ENCODE measurements around the gene DENND1A.

DNA sequence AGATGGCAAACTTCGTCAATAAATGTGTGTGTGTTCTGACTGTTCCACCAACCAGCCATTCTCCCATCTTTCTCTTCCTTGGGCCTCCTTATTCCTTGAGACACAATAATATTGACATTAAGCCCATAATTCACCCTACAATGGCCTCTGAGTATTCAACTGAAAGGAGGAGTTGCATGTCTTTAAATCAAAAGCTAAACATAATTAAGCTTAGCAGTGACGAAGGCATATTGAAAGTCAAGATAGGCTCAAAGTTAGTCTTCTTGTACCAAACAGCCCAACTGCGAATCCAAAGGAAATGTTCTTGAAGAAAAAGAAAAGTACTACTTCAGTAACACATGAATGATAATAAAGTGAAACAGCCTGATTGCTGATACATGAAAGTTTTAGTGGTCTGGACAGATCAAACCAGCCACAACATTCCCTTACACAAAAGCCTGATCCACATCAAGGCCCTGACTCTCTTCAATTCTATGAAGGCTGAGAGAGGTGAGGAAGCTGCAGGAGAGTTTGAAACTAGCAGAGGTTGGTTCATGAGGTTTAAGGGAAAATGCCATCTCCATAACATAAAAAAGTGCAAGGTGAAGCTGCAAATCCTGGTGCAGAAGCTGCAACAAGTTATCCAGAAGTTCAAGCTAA, 81.4 kb downstream of the DENND1A start:
- TF ChIP-seq, protein P1, sequence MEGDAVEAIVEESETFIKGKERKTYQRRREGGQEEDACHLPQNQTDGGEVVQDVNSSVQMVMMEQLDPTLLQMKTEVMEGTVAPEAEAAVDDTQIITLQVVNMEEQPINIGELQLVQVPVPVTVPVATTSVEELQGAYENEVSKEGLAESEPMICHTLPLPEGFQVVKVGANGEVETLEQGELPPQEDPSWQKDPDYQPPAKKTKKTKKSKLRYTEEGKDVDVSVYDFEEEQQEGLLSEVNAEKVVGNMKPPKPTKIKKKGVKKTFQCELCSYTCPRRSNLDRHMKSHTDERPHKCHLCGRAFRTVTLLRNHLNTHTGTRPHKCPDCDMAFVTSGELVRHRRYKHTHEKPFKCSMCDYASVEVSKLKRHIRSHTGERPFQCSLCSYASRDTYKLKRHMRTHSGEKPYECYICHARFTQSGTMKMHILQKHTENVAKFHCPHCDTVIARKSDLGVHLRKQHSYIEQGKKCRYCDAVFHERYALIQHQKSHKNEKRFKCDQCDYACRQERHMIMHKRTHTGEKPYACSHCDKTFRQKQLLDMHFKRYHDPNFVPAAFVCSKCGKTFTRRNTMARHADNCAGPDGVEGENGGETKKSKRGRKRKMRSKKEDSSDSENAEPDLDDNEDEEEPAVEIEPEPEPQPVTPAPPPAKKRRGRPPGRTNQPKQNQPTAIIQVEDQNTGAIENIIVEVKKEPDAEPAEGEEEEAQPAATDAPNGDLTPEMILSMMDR (IDR thresholded peaks at IDR 0.05), result no peak
- TF ChIP-seq E2F6 (IDR thresholded peaks at IDR 0.05; ENCODE audit: borderline replicate concordance, low read depth), result no peak
- no peak for TF ChIP-seq KDM1A (IDR thresholded peaks at IDR 0.05; ENCODE audit: low read depth)
- no peak for TF ChIP-seq POLR2A (IDR thresholded peaks at IDR 0.05; ENCODE audit: low read length)
- TF ChIP-seq HDAC2 (IDR thresholded peaks at IDR 0.05), result no peak
- TF ChIP-seq GATA3 (IDR thresholded peaks at IDR 0.05; ENCODE audit: borderline replicate concordance), result no peak
